HUDEP-2 (cell line): ENCODE data around the gene CALD1.
A peak's percentile ranks its signal among the peaks of the same experiment; 100 is the strongest.

ENCODE experiments used
- DNase-seq, 76 experiments: peaks; one replicate each; lab custom pipeline; 2025; ENCODE audit not compliant: unreplicated experiment in 76 of 76; lab: John Stamatoyannopoulos, UW

CALD1 gene

GRCh38 chr7:134778941-134779740, at the start of gene CALD1:
Gene CALD1 (plus strand): TSS chr7:134779634. CDS start chr7:134867734, 88,100 bp downstream.
- no peak for DNase-seq

GRCh38 chr7:134729895-134730294, 49.5 kb upstream of the CALD1 start:
- no peak for DNase-seq

DNA sequence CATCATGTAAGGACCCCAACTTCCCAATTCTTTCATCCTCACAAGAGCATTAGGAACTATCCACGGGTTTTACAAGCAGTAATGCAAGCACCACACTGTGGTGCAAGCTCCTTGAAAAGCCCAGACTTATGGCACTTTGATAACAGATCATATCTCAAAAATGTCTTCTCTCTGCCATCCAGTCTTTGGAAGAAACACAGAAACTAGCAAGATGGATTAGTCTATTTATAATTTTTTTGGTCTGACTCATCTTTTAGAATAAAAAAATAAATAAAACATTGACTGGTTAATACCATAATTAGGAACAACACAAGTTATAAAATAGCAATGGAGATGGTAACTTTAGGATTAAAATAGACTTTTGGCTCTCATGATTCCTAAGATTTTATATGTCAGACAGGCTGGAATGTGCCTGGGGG, 49.0 kb upstream of the CALD1 start:
- no peak for DNase-seq

DNA sequence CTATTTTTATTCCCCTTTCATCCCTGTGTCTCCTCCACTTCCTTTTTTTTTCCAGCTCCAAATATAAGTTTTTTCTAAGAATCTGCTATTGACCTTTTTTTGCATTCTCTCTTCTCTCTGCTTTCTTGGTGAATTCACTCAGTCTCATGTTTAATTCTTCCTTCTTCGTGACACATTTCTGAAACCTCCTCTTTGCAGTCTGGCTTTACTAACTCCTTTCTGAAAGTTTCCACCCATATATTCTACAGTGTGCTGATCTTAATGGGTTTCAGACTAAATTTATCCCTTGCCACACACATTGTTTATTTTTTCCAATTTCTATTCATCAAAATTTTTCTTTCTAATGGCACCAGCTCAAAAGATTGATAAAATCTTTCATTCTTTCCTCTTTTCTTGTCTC, 47.8 kb upstream of the CALD1 start:
- no peak for DNase-seq

DNA sequence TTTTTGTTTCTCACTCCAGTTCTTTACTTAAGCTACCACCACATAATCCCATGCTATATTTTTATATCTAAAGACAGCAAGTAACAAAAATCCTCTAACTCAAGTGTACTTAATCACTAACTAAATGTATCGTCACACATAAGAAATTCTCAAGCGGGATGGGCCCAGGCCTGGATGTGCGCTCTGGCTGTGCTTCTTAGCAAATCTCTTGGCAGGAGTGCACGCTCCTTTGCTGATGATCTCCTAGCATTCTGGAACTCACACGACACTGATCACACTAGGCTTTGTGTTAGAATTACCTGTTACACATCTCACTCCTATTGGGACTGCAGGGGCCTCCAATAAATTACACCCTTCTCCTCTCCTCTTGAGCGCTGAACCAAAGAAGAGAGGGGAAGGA, 46.7 kb upstream of the CALD1 start:
- DNase-seq = no peak

DNA sequence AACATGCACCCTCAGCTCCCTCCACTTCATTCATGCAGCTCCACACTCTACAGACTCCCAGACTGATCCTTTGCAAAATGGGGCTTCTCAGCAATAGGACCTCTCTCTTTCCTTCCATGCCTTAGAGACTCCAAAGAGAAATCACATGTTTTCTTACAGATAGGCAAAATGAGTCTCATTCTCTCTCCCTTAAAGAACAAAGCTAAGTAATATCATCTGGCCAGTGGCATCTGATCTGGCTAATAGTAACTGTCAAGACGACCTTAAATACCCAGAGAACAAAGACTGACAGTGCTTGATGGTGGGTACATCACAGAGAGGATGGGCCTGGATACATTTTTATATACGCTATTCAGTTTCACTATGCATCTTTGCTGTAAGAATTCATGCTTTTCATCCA, 43.1 kb upstream of the CALD1 start:
- DNase-seq = no peak

- DNase-seq = peak in 1 of 76 experiments; percentile 1
Measured at GRCh38 chr7:134737566-134738345, 41.7 kb upstream of the CALD1 start.

- DNase-seq = no peak
Measured at GRCh38 chr7:134739362-134739761, 40.1 kb upstream of the CALD1 start.

DNA sequence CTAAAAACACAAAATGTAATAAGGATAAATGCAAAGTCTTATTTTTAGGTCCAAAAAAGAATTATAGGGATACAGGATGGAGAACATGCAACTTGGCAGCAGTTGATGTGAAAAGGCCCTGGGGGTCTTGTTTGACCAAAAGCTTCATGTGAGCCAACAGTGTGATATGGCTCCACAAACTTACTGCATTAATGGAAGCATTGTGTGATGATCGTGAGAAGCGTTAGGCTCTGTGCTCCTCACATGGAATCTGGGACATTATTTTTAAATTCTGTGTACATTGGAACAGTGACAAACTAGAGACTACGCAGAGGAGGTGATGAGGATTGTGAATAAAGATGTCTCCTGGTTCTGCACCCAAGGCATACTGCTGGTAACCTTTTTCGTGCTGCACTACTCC, 39.1 kb upstream of the CALD1 start:
- DNase-seq = no peak

DNA sequence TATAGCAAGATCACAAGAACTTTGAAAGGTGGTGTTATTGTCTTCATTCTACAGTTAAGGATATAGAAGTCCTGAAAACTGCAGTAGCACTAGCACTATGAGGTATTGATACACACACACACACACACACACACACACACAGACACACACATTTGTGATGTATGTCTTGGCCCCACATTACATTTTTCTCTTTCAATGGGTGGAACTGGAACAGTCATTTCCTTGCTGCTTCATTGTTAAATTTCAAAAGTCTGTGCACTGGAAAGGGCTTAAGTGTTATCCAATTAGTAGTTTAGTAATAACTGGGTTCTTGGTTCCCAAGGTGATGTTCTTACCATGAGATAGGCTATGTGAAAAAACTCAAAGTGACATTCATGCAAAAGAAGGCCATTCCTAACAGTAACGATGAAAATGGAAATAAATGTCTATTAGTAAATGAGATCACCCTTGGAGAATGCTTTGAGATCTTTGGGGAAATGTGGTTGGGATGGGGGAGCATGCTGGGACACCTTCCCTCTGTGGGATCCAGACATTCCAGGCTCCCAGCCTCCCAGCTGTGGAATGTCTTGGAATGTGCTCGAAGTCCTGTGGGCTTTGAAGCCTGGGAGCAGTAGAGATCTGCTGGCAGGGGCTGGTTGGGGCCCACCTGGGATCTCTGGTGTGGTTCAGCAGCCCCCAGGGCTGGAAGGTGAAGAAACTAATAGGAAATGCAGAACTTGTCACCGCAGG, 37.4 kb upstream of the CALD1 start:
- no peak for DNase-seq

GRCh38 chr7:134742688-134743350, 36.6 kb upstream of the CALD1 start:
- DNase-seq = no peak

- no peak for DNase-seq
Measured at GRCh38 chr7:134744569-134744968, 34.9 kb upstream of the CALD1 start.

DNA sequence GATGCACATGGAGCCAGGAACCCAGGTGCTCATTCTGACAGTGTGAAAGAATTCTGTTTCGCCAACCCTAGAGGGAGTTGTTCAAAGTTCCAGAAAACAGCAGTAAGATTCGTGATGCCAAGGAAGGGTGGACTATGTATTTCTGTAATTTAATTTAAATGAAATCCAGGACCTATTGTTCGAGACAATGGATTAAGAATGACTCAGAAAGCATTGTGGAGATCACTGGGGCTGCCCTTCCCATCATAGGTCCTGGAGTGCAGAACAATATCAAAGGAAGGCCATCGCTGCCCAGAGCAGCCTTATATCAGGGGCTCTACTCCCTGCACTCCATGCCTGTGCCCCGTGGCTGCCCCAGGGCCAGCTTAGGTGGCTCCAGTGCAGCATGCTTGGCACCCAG, 32.1 kb upstream of the CALD1 start:
- no peak for DNase-seq

DNA sequence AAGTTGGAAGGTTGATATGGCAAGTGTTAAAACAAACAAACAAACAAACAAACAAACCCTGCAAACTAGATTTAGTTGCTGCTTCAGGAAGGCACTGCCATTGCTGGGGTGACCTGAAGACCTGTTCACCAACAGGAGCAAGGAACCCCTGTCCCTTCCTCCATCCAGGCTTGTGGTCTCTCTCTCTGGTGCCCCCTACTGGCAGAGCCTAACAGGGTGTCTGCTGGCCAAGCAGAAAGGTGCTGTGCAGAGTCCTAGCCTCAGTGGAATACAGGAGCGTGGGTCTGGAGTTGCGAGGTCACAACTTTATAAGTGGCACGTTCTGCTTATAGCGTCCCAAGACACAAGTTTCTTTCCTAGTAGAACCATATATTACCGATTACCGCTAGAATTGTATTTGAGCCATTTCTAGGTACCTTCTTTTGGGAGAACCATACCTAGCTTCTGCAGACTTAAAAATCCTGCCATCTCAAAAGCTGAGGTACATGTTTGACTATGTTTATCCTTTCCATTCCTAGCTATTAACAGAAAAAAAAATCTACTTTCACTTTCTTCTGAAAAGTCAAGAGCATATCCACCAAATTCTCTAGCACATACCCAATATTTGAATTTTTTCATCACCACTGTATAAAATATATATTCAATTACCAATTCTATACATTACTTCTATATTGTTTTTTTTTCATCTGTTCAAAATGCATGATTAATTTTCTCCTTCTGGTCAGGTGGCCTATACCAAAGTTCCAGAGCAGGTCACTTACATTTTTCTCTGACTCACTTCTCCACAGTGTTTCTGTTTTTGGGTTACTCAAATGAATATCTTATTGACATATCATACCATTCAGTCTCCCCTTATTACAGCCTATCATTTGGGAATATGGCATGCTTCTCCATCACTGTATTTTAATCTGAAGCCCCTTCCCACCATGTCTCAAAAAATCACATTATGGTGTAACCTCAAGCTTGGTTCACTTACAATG, 29.1 kb upstream of the CALD1 start:
- peak in 61 of 76 experiments; percentile 1 to 76 (median 39) for DNase-seq

GRCh38 chr7:134752006-134752760, 27.3 kb upstream of the CALD1 start:
- no peak for DNase-seq

DNA sequence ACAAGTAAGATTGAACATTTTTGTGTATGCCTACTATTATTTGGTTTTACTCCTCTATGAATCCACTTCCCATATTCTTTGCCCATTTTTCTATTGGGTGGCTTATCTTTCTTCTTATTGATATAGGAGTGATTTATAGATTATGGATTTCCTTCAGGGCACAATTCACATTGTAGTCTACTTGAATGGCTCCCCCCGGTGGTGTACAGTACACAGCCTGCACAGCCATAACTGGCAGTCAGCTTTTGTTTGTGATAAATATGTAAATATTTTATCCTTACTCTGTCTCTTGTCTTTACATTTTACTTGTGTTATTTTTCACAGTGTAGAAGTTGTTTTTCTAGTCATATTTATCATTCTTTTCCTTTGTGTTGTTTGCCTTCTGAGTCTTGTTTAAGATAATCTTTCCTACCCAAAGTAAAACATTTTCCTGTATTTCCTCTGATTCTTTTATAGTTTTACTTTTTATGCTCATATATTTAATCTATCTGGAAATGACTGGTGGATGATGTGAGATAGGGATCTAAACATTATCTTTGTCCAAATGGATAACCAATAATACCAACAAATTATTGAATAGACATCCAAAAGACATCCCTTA, 23.9 kb upstream of the CALD1 start:
- peak in 3 of 76 experiments; percentile 2 to 17 (median 9) for DNase-seq

- no peak for DNase-seq
Measured at GRCh38 chr7:134757938-134758337, 21.5 kb upstream of the CALD1 start.

- no peak for DNase-seq
Measured at GRCh38 chr7:134758981-134759380, 20.5 kb upstream of the CALD1 start.
